Measurements from ENCODE around the gene SLC2A11.

SLC2A11 gene

GRCh38 chr22:23841736-23842445 is 15.8 kb upstream of the SLC2A11 start:
- DNase-seq (ENCODE audit: low read depth): no peak
- no peak for TF ChIP-seq CTCF (conservative IDR thresholded peaks at IDR 0.05; ENCODE audit: control insufficient read depth, insufficient read depth, low read depth, low read length)
- H3K4me3 ChIP-seq (ENCODE audit: control insufficient read depth, low read depth, low read length): no peak overlapping the region

GRCh38 chr22:23842599-23842998 is 15.1 kb upstream of the SLC2A11 start:
- H3K4me3 ChIP-seq (ENCODE audit: control insufficient read depth, low read depth, low read length): no peak overlapping the region
- no peak for TF ChIP-seq CTCF (conservative IDR thresholded peaks at IDR 0.05; ENCODE audit: control insufficient read depth, insufficient read depth, low read depth, low read length)
- DNase-seq (ENCODE audit: low read depth): no peak

GRCh38 chr22:23844739-23845202 is 12.9 kb upstream of the SLC2A11 start:
- DNase-seq (ENCODE audit: low read depth): no peak
- no peak for TF ChIP-seq CTCF (conservative IDR thresholded peaks at IDR 0.05; ENCODE audit: control insufficient read depth, insufficient read depth, low read depth, low read length)

GRCh38 chr22:23845265-23846080 is 12.2 kb upstream of the SLC2A11 start:
- no peak for DNase-seq (ENCODE audit: low read depth)
- no peak overlapping the region for H3K4me3 ChIP-seq (ENCODE audit: control insufficient read depth, low read depth, low read length)
- no peak for TF ChIP-seq CTCF (conservative IDR thresholded peaks at IDR 0.05; ENCODE audit: control insufficient read depth, insufficient read depth, low read depth, low read length)

More at GRCh38 chr22:23844739-23845202, 12.9 kb upstream of the SLC2A11 start:
- H3K4me3 ChIP-seq (ENCODE audit: control insufficient read depth, low read depth, low read length): no peak overlapping the region

- DNase-seq (ENCODE audit: low read depth): no peak
- no peak for TF ChIP-seq CTCF (conservative IDR thresholded peaks at IDR 0.05; ENCODE audit: control insufficient read depth, insufficient read depth, low read depth, low read length)
Observed at GRCh38 chr22:23846081-23846469, 11.6 kb upstream of the SLC2A11 start.

GRCh38 chr22:23847310-23847920 is 10.3 kb upstream of the SLC2A11 start:
- no peak for TF ChIP-seq CTCF (conservative IDR thresholded peaks at IDR 0.05; ENCODE audit: control insufficient read depth, insufficient read depth, low read depth, low read length)
- DNase-seq (ENCODE audit: low read depth): no peak
- no peak overlapping the region for H3K4me3 ChIP-seq (ENCODE audit: control insufficient read depth, low read depth, low read length)

More at GRCh38 chr22:23846081-23846469, 11.6 kb upstream of the SLC2A11 start:
- no peak overlapping the region for H3K4me3 ChIP-seq (ENCODE audit: control insufficient read depth, low read depth, low read length)
